Left lung (tissue), 14 donors: ENCODE results near the gene UBAP2L. TPM values are rescaled to one million over a fixed set of nuclear protein-coding genes. Genes with fewer than 3 reads are reported as not detected.

Experiments used
- ATAC-seq: fragments of 200-7000 bp; cut with Tn5 transposase; one replicate; pipeline ENCODE4 v1.9.1; 2020; ENCODE audit warnings: moderate library complexity
- DNase-seq, 4 donors: peaks; one replicate each; pipeline ENCODE4 v3.0.0-alpha.2; 2013 to 2020
- H3K27ac ChIP-seq, 2 donors: fragments of 200-600 bp; sonication (generic) in 1 of 2; one replicate each; pipeline versions ENCODE4 v1.5.0 to v1.8.0; 2020 to 2021
- H3K27me3 ChIP-seq, 2 donors: fragments of 200-600 bp; sonication (generic) in 1 of 2; one replicate each; pipeline versions ENCODE4 v1.5.0 to v1.8.0; 2020 to 2021
- H3K36me3 ChIP-seq, 2 donors: fragments of 200-600 bp; sonication (generic) in 1 of 2; one replicate each; pipeline versions ENCODE4 v1.5.0 to v1.8.0; 2020 to 2021
- H3K4me1 ChIP-seq, 2 donors: fragments of 200-600 bp; one replicate each; pipeline ENCODE4 v1.8.0; 2021
- H3K4me3 ChIP-seq, 2 donors: fragments of 200-600 bp; sonication (generic) in 1 of 2; one replicate each; pipeline versions ENCODE4 v1.5.0 to v1.8.0; 2020 to 2021; ENCODE audit warnings: mild to moderate bottlenecking in 1 of 2
- H3K9me3 ChIP-seq, 2 donors: fragments of 200-600 bp; sonication (generic) in 1 of 2; one replicate each; pipeline versions ENCODE4 v1.5.0 to v1.8.0; 2020 to 2021
- CTCF ChIP-seq, 2 donors: fragments of 200-600 bp; sonication (generic) in 1 of 2; IDR thresholded peaks; one replicate each; pipeline versions ENCODE4 v1.5.0 to v1.8.0; 2021; ENCODE audit warnings: antibody characterized with exemption in 2 of 2
- intact Hi-C, 2 donors: fragments of 100-400 bp; cut with DNase I; formaldehyde crosslinking; loops; one replicate each; pipeline versions ENCODE4 v1.11.2 to v1.14.2; 2022
- long read RNA-seq, 12 donors: library from polyadenylated mRNA in 2 of 12; unstranded in 2 of 12; transcript quantifications; one replicate each; pipeline ENCODE4 v2.0.0 and lab custom pipeline, GENCODE V29; 2019 to 2026
- polyA plus RNA-seq, 6 donors: library from polyadenylated mRNA; unstranded; fragments of 120-200 nt; gene quantifications; one replicate each; pipeline ENCODE4 v1.2.1, GENCODE V29; 2013; ENCODE audit not compliant: insufficient read length in 6 of 6
- total RNA-seq, 2 donors: library from RNA; stranded (reverse); fragmentation: NEBNext Ultra II Directional; extraction: Animal tissue kit (Norgen Biotek cat#: 25700); gene quantifications; one replicate each; pipeline ENCODE4 v1.2.1, GENCODE V29; 2021
- donor health status: DM: no; HTN: yes; CAD: no.
- donor health status: DM: no; HTN: no; CAD: no.

The UBAP2L gene
- total RNA-seq (100 to 1,000 TPM; 131 to 144 TPM), polyA plus RNA-seq (100 to 1,000 TPM; 173 to 201 (median 177) TPM)
- long read RNA-seq, donor 1, partial matches to known transcripts = 119 of 121 reads
- long read RNA-seq, donor 1, other reads (novel, unspliced or antisense) = 0 of 121 reads
- long read RNA-seq, donor 2, partial matches to known transcripts = 111 of 113 reads
- long read RNA-seq, donor 2, other reads (novel, unspliced or antisense) = 0 of 113 reads
- long read RNA-seq, donor 3, partial matches to known transcripts = 17 of 18 reads
- long read RNA-seq, donor 3, other reads (novel, unspliced or antisense) = 0 of 18 reads
- long read RNA-seq, donor 4, partial matches to known transcripts = 6 of 9 reads
- long read RNA-seq, donor 4, other reads (novel, unspliced or antisense) = 3 of 9 reads
- long read RNA-seq, donor 5, partial matches to known transcripts = 82 of 89 reads
- long read RNA-seq, donor 5, other reads (novel, unspliced or antisense) = 0 of 89 reads
- long read RNA-seq, donor 6, partial matches to known transcripts = 17 of 18 reads
- long read RNA-seq, donor 6, other reads (novel, unspliced or antisense) = 0 of 18 reads
- long read RNA-seq, donor 7, partial matches to known transcripts = 49 of 125 reads
- long read RNA-seq, donor 7, other reads (novel, unspliced or antisense) = 74 of 125 reads
- long read RNA-seq, donor 8, partial matches to known transcripts = 135 of 138 reads
- long read RNA-seq, donor 8, other reads (novel, unspliced or antisense) = 0 of 138 reads
- long read RNA-seq, donor 9 = 0 reads
- long read RNA-seq, donor 10, partial matches to known transcripts = 4 of 7 reads
- long read RNA-seq, donor 10, other reads (novel, unspliced or antisense) = 3 of 7 reads
- long read RNA-seq, donor 11, partial matches to known transcripts = 53 of 63 reads
- long read RNA-seq, donor 11, other reads (novel, unspliced or antisense) = 5 of 63 reads
- long read RNA-seq, donor 12, partial matches to known transcripts = 72 of 74 reads
- long read RNA-seq, donor 12, other reads (novel, unspliced or antisense) = 0 of 74 reads

GRCh38 chr1:154220071-154220969 is at the start of gene UBAP2L:
UBAP2L (plus strand) TSS chr1:154220955; CDS start chr1:154225124, 4,169 bp downstream.
- Histone ChIP-seq H3K36me3 (peaks cover 0 to 39% of the 10 kb centered on the region in 2 donors), H3K4me3 (peak within 1 kb of the TSS; percentile 74 to 85), H3K27ac (peak within 1 kb of the TSS; percentile 99), H3K27me3 (no peaks in the 10 kb centered on the region), H3K9me3 (no peaks in the 10 kb centered on the region), H3K4me1 (peaks cover 32 to 64% of the 10 kb centered on the region in 2 donors)
- DNase-seq (peak; percentile 98 to 100 (median 100)), ATAC-seq (peak; percentile 93)
- intact Hi-C loops = no loop called here
- TF ChIP-seq CTCF (IDR thresholded peaks at IDR 0.05) = peak in 1 of 2 donors; percentile 17

GRCh38 chr1:154171223-154171583 is 49.6 kb upstream of the UBAP2L start:
- intact Hi-C loops = no loop called here
- DNase-seq (no peak), ATAC-seq (peak; percentile 77)
- Histone ChIP-seq H3K4me1 (peaks cover 9 to 24% of the 10 kb centered on the region in 2 donors), H3K27me3 (no peaks in the 10 kb centered on the region), H3K9me3 (no peaks in the 10 kb centered on the region), H3K4me3 (no peak overlapping the region), H3K36me3 (peaks cover 4 to 99% of the 10 kb centered on the region in 2 donors), H3K27ac (no peak overlapping the region)
- TF ChIP-seq CTCF (IDR thresholded peaks at IDR 0.05) = no peak

- Histone ChIP-seq H3K27me3 (no peaks in the 10 kb centered on the region), H3K9me3 (no peaks in the 10 kb centered on the region), H3K4me1 (peaks cover 11 to 31% of the 10 kb centered on the region in 2 donors), H3K27ac (no peak overlapping the region), H3K36me3 (peaks cover 4 to 92% of the 10 kb centered on the region in 2 donors), H3K4me3 (no peak overlapping the region)
- DNase-seq (no peak), ATAC-seq (no peak)
- no peak for TF ChIP-seq CTCF (IDR thresholded peaks at IDR 0.05)
- intact Hi-C loops = no loop called here
These were observed 48.9 kb upstream of the UBAP2L start for GRCh38 chr1:154171880-154172279.

- TF ChIP-seq CTCF (IDR thresholded peaks at IDR 0.05) = no peak
- Histone ChIP-seq H3K27ac (no peak overlapping the region), H3K9me3 (no peaks in the 10 kb centered on the region), H3K36me3 (peaks cover 0 to 73% of the 10 kb centered on the region in 2 donors), H3K4me1 (peaks cover 37 to 58% of the 10 kb centered on the region in 2 donors), H3K27me3 (no peaks in the 10 kb centered on the region), H3K4me3 (no peak overlapping the region)
- ATAC-seq = no peak
- no peak for DNase-seq
- intact Hi-C loops = no loop called here
These were observed 46.1 kb upstream of the UBAP2L start for GRCh38 chr1:154174654-154175053.
